Measurements from ENCODE around the gene REXO4. TPM values are rescaled to one million over a fixed set of nuclear protein-coding genes. Genes with fewer than 3 reads are reported as not detected.

The REXO4 gene
- total RNA-seq, 1 experiment from 2014 or later, result 38.6 TPM

DNA sequence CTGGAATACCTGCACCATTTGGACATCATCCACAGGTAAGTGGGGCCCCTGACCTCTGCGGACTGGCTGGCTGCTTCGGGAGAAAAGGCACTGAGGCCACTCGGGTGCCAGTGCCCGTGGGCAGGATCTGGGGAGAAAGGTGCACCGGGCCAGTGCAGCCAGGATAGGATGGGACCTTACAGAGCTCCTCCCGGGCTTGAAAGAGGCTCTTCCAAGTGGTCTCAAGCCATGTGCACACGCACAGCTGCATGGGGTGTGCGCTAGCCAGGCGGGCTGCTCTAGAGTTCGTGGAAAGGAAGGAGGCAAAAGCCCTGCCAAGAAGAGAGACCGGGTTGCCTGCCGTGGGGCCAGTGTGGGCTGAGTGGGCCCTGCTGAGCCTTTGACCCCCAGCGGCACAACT lies 28.2 kb downstream of the REXO4 start (continued):
- TF ChIP-seq, protein P1, sequence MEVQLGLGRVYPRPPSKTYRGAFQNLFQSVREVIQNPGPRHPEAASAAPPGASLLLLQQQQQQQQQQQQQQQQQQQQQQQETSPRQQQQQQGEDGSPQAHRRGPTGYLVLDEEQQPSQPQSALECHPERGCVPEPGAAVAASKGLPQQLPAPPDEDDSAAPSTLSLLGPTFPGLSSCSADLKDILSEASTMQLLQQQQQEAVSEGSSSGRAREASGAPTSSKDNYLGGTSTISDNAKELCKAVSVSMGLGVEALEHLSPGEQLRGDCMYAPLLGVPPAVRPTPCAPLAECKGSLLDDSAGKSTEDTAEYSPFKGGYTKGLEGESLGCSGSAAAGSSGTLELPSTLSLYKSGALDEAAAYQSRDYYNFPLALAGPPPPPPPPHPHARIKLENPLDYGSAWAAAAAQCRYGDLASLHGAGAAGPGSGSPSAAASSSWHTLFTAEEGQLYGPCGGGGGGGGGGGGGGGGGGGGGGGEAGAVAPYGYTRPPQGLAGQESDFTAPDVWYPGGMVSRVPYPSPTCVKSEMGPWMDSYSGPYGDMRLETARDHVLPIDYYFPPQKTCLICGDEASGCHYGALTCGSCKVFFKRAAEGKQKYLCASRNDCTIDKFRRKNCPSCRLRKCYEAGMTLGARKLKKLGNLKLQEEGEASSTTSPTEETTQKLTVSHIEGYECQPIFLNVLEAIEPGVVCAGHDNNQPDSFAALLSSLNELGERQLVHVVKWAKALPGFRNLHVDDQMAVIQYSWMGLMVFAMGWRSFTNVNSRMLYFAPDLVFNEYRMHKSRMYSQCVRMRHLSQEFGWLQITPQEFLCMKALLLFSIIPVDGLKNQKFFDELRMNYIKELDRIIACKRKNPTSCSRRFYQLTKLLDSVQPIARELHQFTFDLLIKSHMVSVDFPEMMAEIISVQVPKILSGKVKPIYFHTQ (CRISPR knock-in tag; IDR thresholded peaks at IDR 0.05), result no peak
- TF ChIP-seq NR1H2 (CRISPR knock-in tag; IDR thresholded peaks at IDR 0.05) (no peak), ZNF232 (CRISPR knock-in tag; IDR thresholded peaks at IDR 0.05) (no peak), TEAD4 (CRISPR knock-in tag; IDR thresholded peaks at IDR 0.05) (no peak), ATF1 (CRISPR knock-in tag; IDR thresholded peaks at IDR 0.05) (no peak), MXD4 (CRISPR knock-in tag; IDR thresholded peaks at IDR 0.05; ENCODE audit: borderline replicate concordance) (no peak), ETV6 (CRISPR knock-in tag; IDR thresholded peaks at IDR 0.05) (no peak)

DNA sequence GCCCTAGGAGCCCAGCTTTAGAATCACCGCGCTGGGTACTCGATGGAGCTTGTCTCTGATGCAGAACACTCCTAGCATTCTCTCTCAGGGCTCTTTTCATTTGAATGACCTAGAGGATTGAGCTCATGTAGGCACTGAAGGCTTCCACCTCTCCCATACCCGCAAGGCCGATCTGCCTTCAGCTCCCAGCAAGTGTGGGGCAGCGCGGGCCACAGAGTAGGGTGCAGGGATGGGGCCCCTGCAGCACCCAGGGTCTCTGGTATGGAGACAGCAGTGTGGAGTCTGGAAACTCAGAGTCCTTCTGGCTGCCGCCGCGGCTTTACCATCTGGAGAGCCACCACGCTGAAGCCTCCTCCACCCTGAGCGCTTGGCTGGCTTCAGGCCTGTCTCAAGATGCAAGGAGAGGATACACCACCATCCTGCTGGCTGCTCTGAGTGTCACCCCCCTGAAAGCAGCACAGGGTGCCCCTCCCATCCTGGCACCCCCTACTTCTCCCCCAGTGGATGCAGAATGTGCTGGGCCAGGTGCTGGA lies 28.7 kb downstream of the REXO4 start:
- Mint-ChIP-seq H3K4me1 (no peaks in the 10 kb centered on the region), H3K9me3 (peaks cover 16% of the 10 kb centered on the region), H3K27me3 (ENCODE audit: low read depth) (peaks cover 18% of the 10 kb centered on the region), H3K4me3 (no peak overlapping the region), H3K27ac (no peak overlapping the region), H3K36me3 (peaks cover 5% of the 10 kb centered on the region)
- POLR2A ChIA-PET, result no interaction called here
- DNase-seq (ENCODE audit: low spot score), result no peak
- CTCF ChIA-PET, result no interaction called here
- TF ChIP-seq, protein P2, sequence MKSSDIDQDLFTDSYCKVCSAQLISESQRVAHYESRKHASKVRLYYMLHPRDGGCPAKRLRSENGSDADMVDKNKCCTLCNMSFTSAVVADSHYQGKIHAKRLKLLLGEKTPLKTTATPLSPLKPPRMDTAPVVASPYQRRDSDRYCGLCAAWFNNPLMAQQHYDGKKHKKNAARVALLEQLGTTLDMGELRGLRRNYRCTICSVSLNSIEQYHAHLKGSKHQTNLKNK (CRISPR knock-in tag; IDR thresholded peaks at IDR 0.05), result no peak
- no peak for TF ChIP-seq RELA (CRISPR knock-in tag; IDR thresholded peaks at IDR 0.05; ENCODE audit: borderline replicate concordance)
- TF ChIP-seq, protein P3, sequence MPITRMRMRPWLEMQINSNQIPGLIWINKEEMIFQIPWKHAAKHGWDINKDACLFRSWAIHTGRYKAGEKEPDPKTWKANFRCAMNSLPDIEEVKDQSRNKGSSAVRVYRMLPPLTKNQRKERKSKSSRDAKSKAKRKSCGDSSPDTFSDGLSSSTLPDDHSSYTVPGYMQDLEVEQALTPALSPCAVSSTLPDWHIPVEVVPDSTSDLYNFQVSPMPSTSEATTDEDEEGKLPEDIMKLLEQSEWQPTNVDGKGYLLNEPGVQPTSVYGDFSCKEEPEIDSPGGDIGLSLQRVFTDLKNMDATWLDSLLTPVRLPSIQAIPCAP (CRISPR knock-in tag; IDR thresholded peaks at IDR 0.05), result no peak
- TF ChIP-seq FOXP1 (CRISPR knock-in tag; IDR thresholded peaks at IDR 0.05; ENCODE audit: borderline replicate concordance), result no peak
- TF ChIP-seq ZNF138 (CRISPR knock-in tag; conservative IDR thresholded peaks at IDR 0.05), result no peak
- TF ChIP-seq, protein P4, sequence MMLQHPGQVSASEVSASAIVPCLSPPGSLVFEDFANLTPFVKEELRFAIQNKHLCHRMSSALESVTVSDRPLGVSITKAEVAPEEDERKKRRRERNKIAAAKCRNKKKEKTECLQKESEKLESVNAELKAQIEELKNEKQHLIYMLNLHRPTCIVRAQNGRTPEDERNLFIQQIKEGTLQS (CRISPR knock-in tag; conservative IDR thresholded peaks at IDR 0.05), result no peak
- TF ChIP-seq ZNF121 (CRISPR knock-in tag; IDR thresholded peaks at IDR 0.05), result no peak
- TF ChIP-seq, protein P5, sequence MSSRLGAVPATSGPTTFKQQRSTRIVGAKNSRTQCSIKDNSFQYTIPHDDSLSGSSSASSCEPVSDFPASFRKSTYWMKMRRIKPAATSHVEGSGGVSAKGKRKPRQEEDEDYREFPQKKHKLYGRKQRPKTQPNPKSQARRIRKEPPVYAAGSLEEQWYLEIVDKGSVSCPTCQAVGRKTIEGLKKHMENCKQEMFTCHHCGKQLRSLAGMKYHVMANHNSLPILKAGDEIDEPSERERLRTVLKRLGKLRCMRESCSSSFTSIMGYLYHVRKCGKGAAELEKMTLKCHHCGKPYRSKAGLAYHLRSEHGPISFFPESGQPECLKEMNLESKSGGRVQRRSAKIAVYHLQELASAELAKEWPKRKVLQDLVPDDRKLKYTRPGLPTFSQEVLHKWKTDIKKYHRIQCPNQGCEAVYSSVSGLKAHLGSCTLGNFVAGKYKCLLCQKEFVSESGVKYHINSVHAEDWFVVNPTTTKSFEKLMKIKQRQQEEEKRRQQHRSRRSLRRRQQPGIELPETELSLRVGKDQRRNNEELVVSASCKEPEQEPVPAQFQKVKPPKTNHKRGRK (CRISPR knock-in tag; IDR thresholded peaks at IDR 0.05; ENCODE audit: borderline replicate concordance), result no peak
- no peak for TF ChIP-seq JAZF1 (CRISPR knock-in tag; IDR thresholded peaks at IDR 0.05)
- TF ChIP-seq, protein P6, sequence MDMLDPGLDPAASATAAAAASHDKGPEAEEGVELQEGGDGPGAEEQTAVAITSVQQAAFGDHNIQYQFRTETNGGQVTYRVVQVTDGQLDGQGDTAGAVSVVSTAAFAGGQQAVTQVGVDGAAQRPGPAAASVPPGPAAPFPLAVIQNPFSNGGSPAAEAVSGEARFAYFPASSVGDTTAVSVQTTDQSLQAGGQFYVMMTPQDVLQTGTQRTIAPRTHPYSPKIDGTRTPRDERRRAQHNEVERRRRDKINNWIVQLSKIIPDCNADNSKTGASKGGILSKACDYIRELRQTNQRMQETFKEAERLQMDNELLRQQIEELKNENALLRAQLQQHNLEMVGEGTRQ (CRISPR knock-in tag; IDR thresholded peaks at IDR 0.05), result no peak
- no peak for TF ChIP-seq JUN (CRISPR knock-in tag; IDR thresholded peaks at IDR 0.05)
- no peak for TF ChIP-seq ZNF396 (CRISPR knock-in tag; IDR thresholded peaks at IDR 0.05; ENCODE audit: borderline replicate concordance)
- TF ChIP-seq, protein P1 (CRISPR knock-in tag; IDR thresholded peaks at IDR 0.05), result no peak
- TF ChIP-seq, protein P7, sequence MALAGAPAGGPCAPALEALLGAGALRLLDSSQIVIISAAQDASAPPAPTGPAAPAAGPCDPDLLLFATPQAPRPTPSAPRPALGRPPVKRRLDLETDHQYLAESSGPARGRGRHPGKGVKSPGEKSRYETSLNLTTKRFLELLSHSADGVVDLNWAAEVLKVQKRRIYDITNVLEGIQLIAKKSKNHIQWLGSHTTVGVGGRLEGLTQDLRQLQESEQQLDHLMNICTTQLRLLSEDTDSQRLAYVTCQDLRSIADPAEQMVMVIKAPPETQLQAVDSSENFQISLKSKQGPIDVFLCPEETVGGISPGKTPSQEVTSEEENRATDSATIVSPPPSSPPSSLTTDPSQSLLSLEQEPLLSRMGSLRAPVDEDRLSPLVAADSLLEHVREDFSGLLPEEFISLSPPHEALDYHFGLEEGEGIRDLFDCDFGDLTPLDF (CRISPR knock-in tag; IDR thresholded peaks at IDR 0.05), result no peak
- ATAC-seq, result no peak
